Glutamatergic neuron (in vitro differentiated cells): ENCODE measurements around the gene KATNB1. TPM values are rescaled to one million over a fixed set of nuclear protein-coding genes. Genes with fewer than 3 reads are reported as not detected.

ENCODE experiments used
- DNase-seq: peaks from one replicate; pipeline ENCODE4 v3.0.0; 2022
- H3K27ac Mint-ChIP-seq: one replicate; pipeline ENCODE4 v1.8.0; 2020; ENCODE audit warnings: mild to moderate bottlenecking, mixed read lengths, inconsistent platforms; ENCODE audit not compliant: unreplicated experiment
- H3K27me3 Mint-ChIP-seq: one replicate; pipeline ENCODE4 v1.8.0; 2020; ENCODE audit warnings: mild to moderate bottlenecking, moderate library complexity, mixed read lengths, inconsistent platforms; ENCODE audit not compliant: unreplicated experiment
- H3K36me3 Mint-ChIP-seq: one replicate; pipeline ENCODE4 v1.8.0; 2020; ENCODE audit warnings: mild to moderate bottlenecking, mixed read lengths, inconsistent platforms; ENCODE audit not compliant: unreplicated experiment
- H3K4me1 Mint-ChIP-seq: one replicate; pipeline ENCODE4 v1.8.0; 2020; ENCODE audit warnings: mild to moderate bottlenecking, low read depth, mixed read lengths, inconsistent platforms; ENCODE audit not compliant: unreplicated experiment
- H3K4me3 Mint-ChIP-seq: one replicate; pipeline ENCODE4 v1.8.0; 2020; ENCODE audit warnings: mild to moderate bottlenecking, mixed read lengths, inconsistent platforms; ENCODE audit not compliant: unreplicated experiment
- H3K9me3 Mint-ChIP-seq: one replicate; pipeline ENCODE4 v1.8.0; 2020; ENCODE audit warnings: mild to moderate bottlenecking, moderate library complexity, mixed read lengths, inconsistent platforms; ENCODE audit not compliant: unreplicated experiment
- total RNA-seq: library from RNA; stranded (reverse); fragmentation: NEBNext Ultra II Directional; extraction: Animal tissue kit (Norgen Biotek cat#: 25700); gene quantifications from one replicate; pipeline ENCODE4 v1.2.1, GENCODE V29; 2021; ENCODE audit not compliant: unreplicated experiment
- TF ChIP-seq, protein P1 (sequence below): fragments of 200-600 bp; sonication (generic); IDR thresholded peaks from one replicate; pipeline ENCODE4 v1.5.0; 2021; ENCODE audit not compliant: partially characterized antibody, unreplicated experiment

The KATNB1 gene
- total RNA-seq, 1 donor from 2014 or later: 74.4 TPM

DNA sequence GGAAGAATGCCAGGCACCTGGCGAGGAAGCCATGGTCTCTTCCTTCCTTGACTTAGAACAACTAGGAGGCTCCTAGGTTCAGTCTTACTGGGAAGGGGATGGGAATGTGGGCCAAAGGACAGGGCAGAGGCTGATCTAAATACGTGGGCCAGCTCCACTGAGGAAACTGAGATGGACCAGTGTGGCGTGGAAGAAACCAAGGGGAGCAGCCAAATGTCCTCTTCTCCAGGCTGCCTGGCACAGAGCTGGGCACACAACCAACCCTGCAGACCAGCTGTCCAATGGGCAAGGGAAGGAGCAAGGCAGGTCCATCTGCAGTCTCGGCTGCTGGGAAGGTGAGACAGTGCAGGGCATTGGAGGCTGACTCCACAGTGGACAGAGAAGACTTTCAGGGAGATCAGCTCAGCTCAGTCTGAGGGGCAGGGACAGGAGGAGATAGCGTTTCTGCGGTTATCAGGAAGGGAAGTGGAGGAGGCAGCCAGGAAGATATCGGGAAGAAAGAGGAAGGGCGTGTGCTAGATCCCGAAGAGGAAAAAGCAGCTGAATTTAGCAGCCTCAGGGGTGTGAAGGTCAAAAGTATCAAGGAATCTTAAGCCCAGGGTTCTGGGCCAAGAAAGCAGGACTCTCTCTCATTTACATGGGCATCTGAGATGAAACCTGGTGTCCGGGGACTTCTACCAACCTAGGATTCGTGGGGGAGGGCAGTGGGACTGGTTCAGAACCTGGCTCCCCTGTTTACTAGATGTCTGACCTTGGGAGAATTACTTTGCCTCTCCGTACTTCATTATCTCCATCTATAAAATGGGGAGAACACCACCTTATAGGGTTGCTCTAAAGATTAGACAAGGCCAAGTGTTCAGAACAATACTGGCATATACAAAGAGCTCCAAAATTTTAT, 64.9 kb downstream of the KATNB1 start:
- Mint-ChIP-seq H3K9me3 (peaks cover 7% of the 10 kb centered on the region), H3K27ac (peak overlapping the region; percentile 43), H3K4me3 (peak overlapping the region; percentile 65), H3K36me3 (no peaks in the 10 kb centered on the region), H3K4me1 (peaks cover 20% of the 10 kb centered on the region), H3K27me3 (peaks cover 9% of the 10 kb centered on the region)
- TF ChIP-seq, protein P1, sequence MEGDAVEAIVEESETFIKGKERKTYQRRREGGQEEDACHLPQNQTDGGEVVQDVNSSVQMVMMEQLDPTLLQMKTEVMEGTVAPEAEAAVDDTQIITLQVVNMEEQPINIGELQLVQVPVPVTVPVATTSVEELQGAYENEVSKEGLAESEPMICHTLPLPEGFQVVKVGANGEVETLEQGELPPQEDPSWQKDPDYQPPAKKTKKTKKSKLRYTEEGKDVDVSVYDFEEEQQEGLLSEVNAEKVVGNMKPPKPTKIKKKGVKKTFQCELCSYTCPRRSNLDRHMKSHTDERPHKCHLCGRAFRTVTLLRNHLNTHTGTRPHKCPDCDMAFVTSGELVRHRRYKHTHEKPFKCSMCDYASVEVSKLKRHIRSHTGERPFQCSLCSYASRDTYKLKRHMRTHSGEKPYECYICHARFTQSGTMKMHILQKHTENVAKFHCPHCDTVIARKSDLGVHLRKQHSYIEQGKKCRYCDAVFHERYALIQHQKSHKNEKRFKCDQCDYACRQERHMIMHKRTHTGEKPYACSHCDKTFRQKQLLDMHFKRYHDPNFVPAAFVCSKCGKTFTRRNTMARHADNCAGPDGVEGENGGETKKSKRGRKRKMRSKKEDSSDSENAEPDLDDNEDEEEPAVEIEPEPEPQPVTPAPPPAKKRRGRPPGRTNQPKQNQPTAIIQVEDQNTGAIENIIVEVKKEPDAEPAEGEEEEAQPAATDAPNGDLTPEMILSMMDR: no peak
- no peak for DNase-seq

DNA sequence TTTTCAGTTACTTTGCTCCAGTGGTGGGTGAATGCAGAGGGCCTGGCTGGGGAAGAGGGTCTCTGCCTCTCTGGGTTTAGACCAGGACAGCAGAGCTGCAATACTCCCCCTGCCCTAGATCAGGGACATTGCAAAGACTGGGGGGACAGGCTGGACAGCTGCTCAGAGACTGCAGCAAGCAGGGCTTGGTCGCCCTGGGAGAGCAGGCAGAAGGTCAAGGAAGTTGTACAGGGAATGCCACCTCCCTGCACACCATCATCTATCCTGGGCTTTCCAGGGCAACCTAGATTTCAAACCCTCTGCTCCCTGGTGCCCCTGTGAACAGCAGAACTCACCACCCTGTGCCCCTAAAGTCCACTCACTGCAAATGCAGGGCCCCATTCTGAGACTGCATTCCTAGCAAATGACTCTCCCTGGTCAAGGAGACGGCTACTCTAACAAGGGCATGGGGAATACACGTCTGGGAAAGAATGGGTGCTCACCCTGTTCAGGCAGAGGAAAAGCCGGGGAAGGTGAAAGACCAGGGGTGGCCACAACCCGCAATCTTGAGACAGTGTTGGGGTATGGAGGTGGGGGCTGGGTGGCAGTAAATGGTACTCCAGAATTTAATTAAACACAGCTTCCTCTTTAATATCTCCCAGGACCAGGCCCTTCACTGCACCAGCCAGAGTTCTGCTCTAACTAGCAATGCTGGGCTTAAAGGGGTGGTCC, 65.7 kb downstream of the KATNB1 start:
- peaks cover 20% of the 10 kb centered on the region for H3K4me1 Mint-ChIP-seq
- H3K9me3 Mint-ChIP-seq: peaks cover 7% of the 10 kb centered on the region
- H3K27ac Mint-ChIP-seq: no peak overlapping the region
- peak overlapping the region; percentile 63 for H3K4me3 Mint-ChIP-seq
- TF ChIP-seq, protein P1: no peak
- peaks cover 9% of the 10 kb centered on the region for H3K27me3 Mint-ChIP-seq
- no peak for DNase-seq
- no peaks in the 10 kb centered on the region for H3K36me3 Mint-ChIP-seq

DNA sequence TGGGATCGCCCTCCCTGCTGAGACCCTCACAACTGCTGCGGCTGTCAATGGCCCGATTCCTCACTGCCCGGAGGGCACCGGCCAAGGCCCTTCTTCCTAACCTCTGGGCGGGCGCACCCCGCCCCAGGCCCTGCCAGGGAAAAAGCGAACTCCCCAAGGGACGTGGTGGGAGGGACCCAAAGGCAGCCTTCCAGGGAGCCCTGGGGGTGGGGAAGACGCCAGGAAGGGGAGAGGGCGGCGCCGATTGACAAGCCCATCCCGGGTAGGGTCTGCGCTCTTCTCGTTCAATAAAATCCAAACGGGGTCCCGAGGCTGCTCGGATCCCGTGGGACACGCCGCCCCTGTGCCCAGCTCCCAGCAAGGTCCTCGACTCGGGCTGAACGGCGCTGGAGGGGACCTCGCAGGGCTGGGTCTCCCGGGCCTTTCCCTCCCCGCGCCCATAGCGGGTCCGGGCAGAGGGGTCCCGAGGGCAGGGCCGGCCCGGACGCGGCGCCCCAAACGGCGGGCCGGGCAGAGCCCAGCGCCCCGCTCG, 66.3 kb downstream of the KATNB1 start:
- H3K4me3 Mint-ChIP-seq: peak overlapping the region; percentile 63
- no peak for DNase-seq
- no peaks in the 10 kb centered on the region for H3K36me3 Mint-ChIP-seq
- H3K9me3 Mint-ChIP-seq: peaks cover 7% of the 10 kb centered on the region
- no peak overlapping the region for H3K27ac Mint-ChIP-seq
- TF ChIP-seq, protein P1: no peak
- peaks cover 9% of the 10 kb centered on the region for H3K27me3 Mint-ChIP-seq
- H3K4me1 Mint-ChIP-seq: peaks cover 20% of the 10 kb centered on the region

DNA sequence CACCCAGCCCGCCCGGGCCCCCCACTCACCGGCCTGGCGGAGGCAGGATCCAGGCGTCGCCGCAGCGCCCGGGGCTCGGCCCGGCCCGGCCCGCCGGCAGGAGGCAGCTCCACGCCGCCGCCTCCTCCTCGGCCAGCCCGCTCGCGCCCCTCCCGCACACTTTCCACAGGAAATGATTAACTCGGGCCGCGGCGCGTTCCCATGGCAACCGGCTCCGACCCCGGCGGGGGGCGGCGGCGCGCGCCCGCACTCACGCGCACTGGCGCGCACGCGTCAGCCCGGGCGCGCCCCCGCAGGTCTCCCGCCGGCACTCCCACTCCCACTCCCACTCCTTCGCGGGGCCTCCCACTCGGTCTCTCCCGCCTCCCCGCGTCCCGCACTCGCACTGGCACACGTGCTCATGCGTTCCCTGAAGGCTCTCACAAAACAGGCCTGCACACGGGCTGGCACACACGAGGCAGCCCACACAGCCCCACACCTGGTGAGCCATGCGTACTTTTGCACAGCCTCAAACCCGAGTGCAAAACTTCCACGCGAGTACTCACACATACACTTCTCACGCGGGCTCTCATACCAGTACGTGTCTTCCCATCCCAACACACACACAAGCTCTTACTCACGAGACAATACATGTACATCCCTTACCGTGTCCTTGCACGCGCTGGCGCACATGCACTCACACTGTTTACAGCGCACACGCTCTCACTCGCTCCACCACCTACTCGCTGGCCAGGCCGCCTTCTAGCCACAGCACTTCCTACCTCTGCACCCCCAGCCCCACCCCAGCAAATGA, 67.0 kb downstream of the KATNB1 start, which contains the start of gene KIFC3:
TSS of gene KIFC3 (minus strand) at position 151 of the 793 bp plus-strand sequence. CDS start 4,248 bp downstream, outside the sequence.
- Mint-ChIP-seq H3K9me3 (peaks cover 7% of the 10 kb centered on the region), H3K36me3 (no peaks in the 10 kb centered on the region), H3K27me3 (peaks cover 9% of the 10 kb centered on the region), H3K27ac (peak within 1 kb of the TSS; percentile 69), H3K4me1 (peaks cover 20% of the 10 kb centered on the region), H3K4me3 (peak within 1 kb of the TSS; percentile 89)
- TF ChIP-seq, protein P1: no peak
- DNase-seq: peak; percentile 58
